Epithelial cell of esophagus (primary cell): ENCODE results near the gene RAB3IL1.
A peak's percentile ranks its signal among the peaks of the same experiment; 100 is the strongest.

ENCODE experiments used
- DNase-seq: peaks from one replicate; pipeline ENCODE4 v3.0.0; 2010; ENCODE audit warnings: low read depth
- H3K4me3 ChIP-seq: 2 replicates; pipeline ENCODE4 v1.5.1; 2011; ENCODE audit warnings: mild to moderate bottlenecking, low read length, control low read depth
- TF ChIP-seq, protein P1 (sequence below): IDR thresholded peaks from 2 replicates; pipeline ENCODE4 v1.5.1; 2011; ENCODE audit warnings: low read depth, mild to moderate bottlenecking, low read length, control low read depth, inconsistent platforms; ENCODE audit not compliant: insufficient read depth; ENCODE audit errors: missing control alignments

RAB3IL1 gene

DNA sequence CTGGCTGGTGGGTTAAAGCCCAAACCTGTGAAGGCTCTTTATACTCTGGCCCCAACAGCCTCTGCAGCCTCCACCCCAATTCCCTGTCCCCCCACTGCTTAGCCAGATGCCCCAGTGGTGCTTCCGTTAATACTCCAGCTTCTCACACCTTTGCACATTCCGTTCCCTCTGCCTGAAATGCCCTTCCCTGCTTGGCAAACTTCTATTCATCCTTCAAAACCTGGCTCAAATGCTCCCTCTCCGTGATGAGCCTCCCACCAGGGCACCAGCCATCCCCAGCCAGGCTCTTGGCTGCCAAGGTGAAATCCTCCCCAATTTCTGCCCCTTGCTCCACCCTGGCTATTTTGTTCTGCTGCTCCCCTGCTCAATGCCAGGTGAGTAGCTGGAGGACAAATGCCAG lies 13.5 kb downstream of the RAB3IL1 start:
- H3K4me3 ChIP-seq: no peak overlapping the region
- no peak for DNase-seq
- TF ChIP-seq, protein P1, sequence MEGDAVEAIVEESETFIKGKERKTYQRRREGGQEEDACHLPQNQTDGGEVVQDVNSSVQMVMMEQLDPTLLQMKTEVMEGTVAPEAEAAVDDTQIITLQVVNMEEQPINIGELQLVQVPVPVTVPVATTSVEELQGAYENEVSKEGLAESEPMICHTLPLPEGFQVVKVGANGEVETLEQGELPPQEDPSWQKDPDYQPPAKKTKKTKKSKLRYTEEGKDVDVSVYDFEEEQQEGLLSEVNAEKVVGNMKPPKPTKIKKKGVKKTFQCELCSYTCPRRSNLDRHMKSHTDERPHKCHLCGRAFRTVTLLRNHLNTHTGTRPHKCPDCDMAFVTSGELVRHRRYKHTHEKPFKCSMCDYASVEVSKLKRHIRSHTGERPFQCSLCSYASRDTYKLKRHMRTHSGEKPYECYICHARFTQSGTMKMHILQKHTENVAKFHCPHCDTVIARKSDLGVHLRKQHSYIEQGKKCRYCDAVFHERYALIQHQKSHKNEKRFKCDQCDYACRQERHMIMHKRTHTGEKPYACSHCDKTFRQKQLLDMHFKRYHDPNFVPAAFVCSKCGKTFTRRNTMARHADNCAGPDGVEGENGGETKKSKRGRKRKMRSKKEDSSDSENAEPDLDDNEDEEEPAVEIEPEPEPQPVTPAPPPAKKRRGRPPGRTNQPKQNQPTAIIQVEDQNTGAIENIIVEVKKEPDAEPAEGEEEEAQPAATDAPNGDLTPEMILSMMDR: no peak

DNA sequence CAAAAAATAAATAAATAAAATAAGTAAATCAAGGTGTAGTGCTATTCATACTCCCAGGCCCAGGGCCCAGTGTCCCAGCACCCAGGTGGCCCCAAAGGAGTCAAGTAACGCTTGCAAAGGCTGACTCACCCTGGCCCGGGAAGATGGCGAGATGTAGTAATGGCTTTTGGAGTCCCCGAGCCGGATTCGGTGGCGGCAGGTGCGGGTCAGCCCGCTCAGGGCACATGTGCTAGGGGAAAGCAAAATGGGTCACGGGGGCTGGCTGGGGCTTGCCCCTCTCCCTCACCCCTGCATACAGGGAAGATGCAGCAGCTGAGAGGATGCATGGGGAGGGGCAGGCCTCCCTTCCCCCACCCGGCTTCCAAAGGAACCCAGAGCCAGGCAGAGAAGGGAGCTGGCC lies 15.1 kb downstream of the RAB3IL1 start:
- TF ChIP-seq, protein P1: no peak
- DNase-seq: no peak

DNA sequence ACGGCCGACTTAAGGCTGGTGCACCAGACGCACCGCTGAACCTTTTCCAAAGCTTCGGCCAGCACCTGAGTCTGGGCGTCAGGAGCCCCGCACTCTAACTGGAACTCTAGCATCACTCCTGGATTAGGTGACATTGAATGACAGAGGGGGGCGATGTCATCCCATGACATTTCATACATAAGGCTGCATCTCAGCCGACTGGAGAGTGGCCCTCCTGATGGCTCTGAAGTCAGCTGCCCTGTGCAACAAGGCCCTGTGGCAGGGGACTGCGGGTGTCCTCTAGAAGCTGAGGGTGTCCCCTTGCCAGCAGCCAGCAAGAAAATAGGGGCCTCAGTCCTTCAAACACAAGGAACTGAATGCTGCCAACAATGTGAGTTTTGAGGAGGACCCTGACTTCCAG lies 16.0 kb downstream of the RAB3IL1 start:
- no peak for DNase-seq
- TF ChIP-seq, protein P1: no peak

More for the DNA sequence above, 15.1 kb downstream of the RAB3IL1 start:
- H3K4me3 ChIP-seq: no peak overlapping the region

DNA sequence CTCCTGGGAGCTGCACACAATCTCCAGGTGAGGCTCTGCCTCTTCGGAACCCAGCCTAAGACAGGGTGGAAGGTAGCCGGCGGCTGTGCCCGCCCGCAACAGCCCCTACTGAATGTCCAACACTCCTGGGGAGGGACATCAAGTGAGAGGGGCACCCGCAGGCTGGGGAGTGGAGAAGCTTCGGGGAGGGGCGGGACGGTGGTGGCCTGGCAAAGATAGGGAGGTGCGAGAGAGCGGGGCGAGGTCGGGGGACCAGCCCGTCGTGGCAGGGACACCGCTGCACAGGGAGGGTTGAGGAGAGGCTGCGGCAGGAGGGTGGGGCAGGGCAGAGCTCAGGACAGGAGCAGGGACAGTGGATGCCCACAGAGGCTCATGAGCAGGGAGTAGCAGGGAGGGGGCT lies 17.1 kb downstream of the RAB3IL1 start:
- H3K4me3 ChIP-seq: no peak overlapping the region
- TF ChIP-seq, protein P1: no peak
- DNase-seq: no peak

More for the DNA sequence above, 16.0 kb downstream of the RAB3IL1 start:
- no peak overlapping the region for H3K4me3 ChIP-seq

DNA sequence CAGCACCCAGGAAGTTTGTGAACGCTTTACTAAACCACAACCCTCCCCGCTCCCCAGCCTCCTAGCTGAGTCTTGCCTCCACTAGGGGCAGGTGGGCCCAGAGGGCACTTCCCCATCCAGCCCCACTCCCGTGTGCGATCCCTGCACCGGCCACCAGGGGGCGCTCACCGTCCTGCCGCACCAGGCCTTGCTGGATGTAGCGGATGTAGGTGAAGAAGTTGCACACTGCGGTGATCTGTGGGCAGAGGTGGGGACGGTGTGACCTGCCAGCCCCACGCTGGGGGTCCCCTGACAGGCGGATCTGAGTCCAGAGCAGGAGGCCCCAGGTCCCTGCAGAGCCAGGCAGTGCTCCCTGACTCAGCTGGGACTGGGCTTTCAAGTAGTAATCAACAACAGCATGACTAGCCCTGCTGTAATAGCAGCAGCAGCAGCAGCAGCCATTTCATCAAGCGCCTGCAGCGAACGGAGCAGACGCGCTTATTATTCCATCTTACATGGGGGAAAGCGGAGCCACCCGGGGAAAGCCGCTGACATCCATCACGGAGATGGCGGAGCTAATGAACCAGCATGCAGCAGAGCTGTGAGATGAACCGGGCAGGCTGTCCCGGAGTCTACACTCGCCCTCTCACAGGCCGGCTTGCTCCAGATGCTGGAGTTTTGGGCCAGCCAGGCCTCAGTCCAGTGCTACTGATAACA lies 18.1 kb downstream of the RAB3IL1 start:
- peak; percentile 69 for DNase-seq
- TF ChIP-seq, protein P1: peak; percentile 94

DNA sequence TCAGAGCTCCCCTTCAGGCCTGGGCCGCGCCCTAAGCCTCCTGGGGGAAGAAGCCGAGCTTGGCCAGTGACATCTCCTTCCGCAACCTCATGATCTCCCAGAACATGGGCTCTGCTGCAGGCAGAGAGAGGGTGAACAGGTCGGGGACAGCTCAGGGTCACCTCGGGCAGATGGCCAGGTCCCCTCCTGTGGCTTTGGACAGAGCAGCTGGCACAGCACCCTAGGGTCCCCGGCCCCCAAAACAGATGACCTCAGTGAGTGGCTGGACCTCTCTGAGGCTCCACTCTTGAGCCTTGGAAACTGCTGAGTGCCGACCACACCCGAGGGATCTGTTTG lies 19.2 kb downstream of the RAB3IL1 start:
- no peak overlapping the region for H3K4me3 ChIP-seq
- TF ChIP-seq, protein P1: no peak
- DNase-seq: no peak

More for the DNA sequence above, 18.1 kb downstream of the RAB3IL1 start:
- no peak overlapping the region for H3K4me3 ChIP-seq

DNA sequence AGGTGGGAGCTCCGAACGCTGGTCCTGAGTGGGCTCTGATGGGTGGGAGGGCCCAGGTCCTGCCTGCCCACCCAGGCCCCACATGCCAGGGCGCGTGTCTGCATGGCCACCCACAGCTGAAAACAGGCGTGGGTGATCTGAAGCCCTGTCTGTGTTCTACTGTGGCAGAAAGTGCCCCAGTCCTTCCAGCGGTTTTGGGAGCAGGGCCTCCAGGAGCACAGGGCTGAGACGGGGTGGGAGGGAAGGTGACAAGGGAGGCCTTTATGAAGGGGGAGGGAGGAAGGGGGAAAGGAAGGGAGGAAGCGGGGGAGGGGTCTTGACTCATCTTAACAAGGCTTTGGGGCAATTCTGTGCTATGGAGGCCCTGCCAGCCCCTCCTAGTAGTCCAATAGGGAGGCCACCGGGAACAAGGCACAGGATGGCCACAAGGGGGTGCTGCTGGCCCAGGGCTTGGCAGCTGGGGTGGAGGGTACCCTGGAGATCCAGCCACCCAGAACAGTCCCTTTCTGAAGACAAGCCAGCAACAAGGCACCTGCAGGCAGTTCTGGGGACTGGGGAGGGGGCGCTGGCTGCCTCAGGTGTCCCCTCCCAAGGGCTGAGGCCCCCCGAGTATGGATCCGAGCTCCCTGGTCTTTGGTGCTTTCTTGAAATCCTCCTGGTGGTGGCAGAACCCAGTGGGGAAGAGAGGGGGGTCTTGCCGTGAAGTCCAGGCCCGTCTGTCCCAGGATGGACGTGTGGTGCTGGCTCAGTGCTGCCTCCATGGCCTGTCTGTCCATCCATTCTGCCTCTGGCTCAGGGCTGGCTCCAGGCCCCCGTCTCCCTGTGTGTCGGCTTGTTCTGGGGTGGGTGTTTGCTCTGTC lies 19.7 kb downstream of the RAB3IL1 start:
- peak; percentile 55 for DNase-seq
- no peak overlapping the region for H3K4me3 ChIP-seq
- TF ChIP-seq, protein P1: peak; percentile 85
